Cardiac muscle cell (in vitro differentiated cells and primary cell): ENCODE measurements around the gene HS3ST6. TPM values are rescaled to one million over a fixed set of nuclear protein-coding genes. Genes with fewer than 3 reads are reported as not detected.
"Not testable (repeated sequence)": the region's sequence is repeated elsewhere in the genome, so short reads cannot be mapped to it uniquely, and the experiment has no call there.

Experiments
- DNase-seq, 2 donors: peaks; one replicate each; pipeline versions ENCODE4 v3.0.0 to v3.0.0-alpha.2; 2010 to 2017; ENCODE audit warnings: low read depth in 1 of 2, low spot score in 1 of 2
- H3K27ac ChIP-seq: fragments of 200-600 bp; sonication (generic); 2 replicates; pipeline ENCODE4 v1.5.1; 2016
- H3K27me3 ChIP-seq: fragments of 200-600 bp; sonication (generic); 2 replicates; pipeline ENCODE4 v1.6.0; 2016; ENCODE audit warnings: control low read depth
- H3K36me3 ChIP-seq: fragments of 200-600 bp; sonication (generic); 2 replicates; pipeline ENCODE4 v1.5.1; 2016; ENCODE audit warnings: control low read depth
- H3K4me1 ChIP-seq: fragments of 200-600 bp; sonication (generic); 2 replicates; pipeline ENCODE4 v1.8.1; 2017; ENCODE audit warnings: low read depth, mild to moderate bottlenecking, mixed run types
- H3K4me3 ChIP-seq: fragments of 200-600 bp; sonication (generic); 2 replicates; pipeline ENCODE4 v1.5.1; 2016; ENCODE audit warnings: mild to moderate bottlenecking
- H3K9me3 ChIP-seq: fragments of 200-600 bp; sonication (generic); 2 replicates; pipeline ENCODE4 v1.5.1; 2017; ENCODE audit warnings: low read depth, mild to moderate bottlenecking, control low read depth
- polyA plus RNA-seq: library from polyadenylated mRNA; unstranded; fragments of >200 nt; fragmentation: Nextera tagmentation; extraction: Ambion mirVana; gene quantifications from 2 replicates; pipeline ENCODE4 v1.2.1, GENCODE V29; 2016
- total RNA-seq: library from RNA; depleted of rRNA; stranded (reverse); fragments of >200 nt; gene quantifications from 2 replicates; pipeline ENCODE4 v1.2.3, GENCODE V29; 2016
- TF ChIP-seq, protein P1 (sequence below): IDR thresholded peaks from 2 replicates; pipeline ENCODE4 v1.5.1; 2012; ENCODE audit warnings: low read depth, mild to moderate bottlenecking, low read length

Gene HS3ST6
- total and polyA plus RNA-seq, 2 experiments from 2014 or later, result not detected

DNA sequence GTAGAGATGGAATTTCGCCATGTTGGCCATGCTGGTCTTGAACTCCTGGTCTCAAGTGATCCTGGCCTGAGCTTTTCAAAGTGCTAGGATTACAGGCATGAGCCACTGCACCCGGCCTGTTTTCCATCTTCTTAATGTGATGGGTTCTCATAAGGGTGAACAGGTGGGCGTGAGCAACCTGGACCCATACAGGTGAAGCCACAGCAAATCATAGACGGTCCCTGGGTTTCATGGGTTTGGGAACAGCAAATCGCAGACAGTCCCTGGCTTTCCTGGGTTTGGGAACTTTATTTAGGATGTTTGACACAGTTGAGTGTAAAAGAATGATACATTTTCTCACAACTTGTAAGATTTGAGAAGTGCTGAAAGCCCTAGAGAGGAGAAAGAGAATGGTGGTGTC is 33.3 kb downstream of the HS3ST6 start:
- Histone ChIP-seq H3K4me1 (no peaks in the 10 kb centered on the region), H3K36me3 (no peaks in the 10 kb centered on the region), H3K9me3 (no peaks in the 10 kb centered on the region), H3K4me3 (no peak overlapping the region), H3K27me3 (peaks cover 16% of the 10 kb centered on the region), H3K27ac (no peak overlapping the region)
- TF ChIP-seq, protein P1, sequence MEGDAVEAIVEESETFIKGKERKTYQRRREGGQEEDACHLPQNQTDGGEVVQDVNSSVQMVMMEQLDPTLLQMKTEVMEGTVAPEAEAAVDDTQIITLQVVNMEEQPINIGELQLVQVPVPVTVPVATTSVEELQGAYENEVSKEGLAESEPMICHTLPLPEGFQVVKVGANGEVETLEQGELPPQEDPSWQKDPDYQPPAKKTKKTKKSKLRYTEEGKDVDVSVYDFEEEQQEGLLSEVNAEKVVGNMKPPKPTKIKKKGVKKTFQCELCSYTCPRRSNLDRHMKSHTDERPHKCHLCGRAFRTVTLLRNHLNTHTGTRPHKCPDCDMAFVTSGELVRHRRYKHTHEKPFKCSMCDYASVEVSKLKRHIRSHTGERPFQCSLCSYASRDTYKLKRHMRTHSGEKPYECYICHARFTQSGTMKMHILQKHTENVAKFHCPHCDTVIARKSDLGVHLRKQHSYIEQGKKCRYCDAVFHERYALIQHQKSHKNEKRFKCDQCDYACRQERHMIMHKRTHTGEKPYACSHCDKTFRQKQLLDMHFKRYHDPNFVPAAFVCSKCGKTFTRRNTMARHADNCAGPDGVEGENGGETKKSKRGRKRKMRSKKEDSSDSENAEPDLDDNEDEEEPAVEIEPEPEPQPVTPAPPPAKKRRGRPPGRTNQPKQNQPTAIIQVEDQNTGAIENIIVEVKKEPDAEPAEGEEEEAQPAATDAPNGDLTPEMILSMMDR, result no peak
- no peak for DNase-seq

GRCh38 chr16:1884155-1884760 is 34.0 kb downstream of the HS3ST6 start:
- Histone ChIP-seq H3K4me3 (no peak overlapping the region), H3K27ac (no peak overlapping the region), H3K9me3 (no peaks in the 10 kb centered on the region), H3K4me1 (no peaks in the 10 kb centered on the region), H3K36me3 (no peaks in the 10 kb centered on the region), H3K27me3 (peaks cover 15% of the 10 kb centered on the region)
- peak in 1 of 2 donors; percentile 38 for DNase-seq
- TF ChIP-seq, protein P1, result peak; percentile 17

- not testable (repeated sequence) for H3K27ac ChIP-seq, H3K4me3 ChIP-seq, H3K4me1 ChIP-seq, DNase-seq, H3K36me3 ChIP-seq, H3K9me3 ChIP-seq
- peaks cover 34% of the 10 kb centered on the region for H3K27me3 ChIP-seq
Observed at GRCh38 chr16:1881172-1881571, 37.0 kb downstream of the HS3ST6 start.

- Histone ChIP-seq H3K9me3 (no peaks in the 10 kb centered on the region), H3K27me3 (peaks cover 37% of the 10 kb centered on the region), H3K4me1 (no peaks in the 10 kb centered on the region), H3K4me3 (no peak overlapping the region), H3K27ac (no peak overlapping the region), H3K36me3 (no peaks in the 10 kb centered on the region)
- no peak for DNase-seq
- TF ChIP-seq, protein P1, result no peak
Observed at GRCh38 chr16:1879477-1879876, 38.7 kb downstream of the HS3ST6 start.

GRCh38 chr16:1878256-1878655 is 40.0 kb downstream of the HS3ST6 start:
- no peak for DNase-seq
- Histone ChIP-seq H3K9me3 (no peaks in the 10 kb centered on the region), H3K27ac (no peak overlapping the region), H3K27me3 (peaks cover 43% of the 10 kb centered on the region), H3K36me3 (no peaks in the 10 kb centered on the region), H3K4me3 (no peak overlapping the region), H3K4me1 (no peaks in the 10 kb centered on the region)
- TF ChIP-seq, protein P1, result no peak

- Histone ChIP-seq H3K36me3 (no peaks in the 10 kb centered on the region), H3K9me3 (no peaks in the 10 kb centered on the region), H3K27me3 (peaks cover 48% of the 10 kb centered on the region), H3K4me3 (no peak overlapping the region), H3K4me1 (no peaks in the 10 kb centered on the region), H3K27ac (no peak overlapping the region)
- TF ChIP-seq, protein P1, result no peak
- no peak for DNase-seq
Observed at GRCh38 chr16:1877804-1878203, 40.4 kb downstream of the HS3ST6 start.
